Fibroblast of lung (primary cell): ENCODE results near the gene SORL1. TPM values are rescaled to one million over a fixed set of nuclear protein-coding genes. Genes with fewer than 3 reads are reported as not detected.

Experiments
- DNase-seq, 2 donors: peaks; one replicate each; pipeline versions ENCODE4 v3.0.0 to v3.0.0-alpha.2; 2010; ENCODE audit warnings: low read depth in 2 of 2
- H2AFZ ChIP-seq: 2 replicates; pipeline ENCODE4 v1.5.1; 2012; ENCODE audit warnings: low read length, control low read depth, inconsistent platforms
- H3K27ac ChIP-seq: 2 replicates; pipeline ENCODE4 v1.5.1; 2011; ENCODE audit warnings: low read length, control low read depth; ENCODE audit not compliant: insufficient read depth
- H3K27me3 ChIP-seq: 2 replicates; pipeline ENCODE4 v1.5.1; 2011; ENCODE audit warnings: mild to moderate bottlenecking, low read length; ENCODE audit not compliant: control insufficient read depth, insufficient read depth
- H3K36me3 ChIP-seq: 2 replicates; pipeline ENCODE4 v1.5.1; 2011; ENCODE audit warnings: low read length; ENCODE audit not compliant: control insufficient read depth, insufficient read depth
- H3K4me1 ChIP-seq: 2 replicates; pipeline ENCODE4 v1.5.1; 2011; ENCODE audit warnings: low read length; ENCODE audit not compliant: control insufficient read depth, insufficient read depth; ENCODE audit errors: extremely low read depth
- H3K4me2 ChIP-seq: 2 replicates; pipeline ENCODE4 v1.5.1; 2011; ENCODE audit warnings: low read length, control low read depth; ENCODE audit not compliant: insufficient read depth; ENCODE audit errors: extremely low read depth
- H3K4me3 ChIP-seq, 4 experiments: fragments of 200-600 bp in 1 of 4; sonication (generic) in 1 of 4; replicated peaks in 1 of 4; 2 replicates each; pipeline ENCODE4 v1.5.1; 2011 to 2016; ENCODE audit warnings: low read length in 4 of 4, low read depth in 3 of 4, mild to moderate bottlenecking in 3 of 4, control low read depth in 2 of 4, inconsistent platforms in 1 of 4, mixed read lengths in 1 of 4; ENCODE audit not compliant: insufficient read depth in 1 of 4; ENCODE audit errors: control extremely low read depth in 1 of 4
- H3K79me2 ChIP-seq: 2 replicates; pipeline ENCODE4 v1.5.1; 2012; ENCODE audit warnings: mild to moderate bottlenecking, low read length, inconsistent platforms; ENCODE audit not compliant: control insufficient read depth, insufficient read depth
- H3K9ac ChIP-seq: 2 replicates; pipeline ENCODE4 v1.5.1; 2011; ENCODE audit warnings: mild to moderate bottlenecking, low read length, control low read depth; ENCODE audit not compliant: insufficient read depth
- H3K9me3 ChIP-seq: 2 replicates; pipeline ENCODE4 v1.5.1; 2012; ENCODE audit warnings: low read depth, low read length; ENCODE audit not compliant: control insufficient read depth, insufficient read depth
- H4K20me1 ChIP-seq: 2 replicates; pipeline ENCODE4 v1.5.1; 2011; ENCODE audit warnings: low read length; ENCODE audit not compliant: control insufficient read depth, insufficient read depth; ENCODE audit errors: extremely low read depth
- CTCF ChIP-seq, 2 donors: IDR thresholded peaks in 1 of 2; conservative IDR thresholded peaks in 1 of 2; 1 replicate in 1 of 2; 2 replicates in 1 of 2; pipeline ENCODE4 v1.5.1; 2011 to 2012; ENCODE audit warnings: low read length in 2 of 2, control low read depth in 1 of 2, inconsistent platforms in 1 of 2, low read depth in 1 of 2, mild to moderate bottlenecking in 1 of 2
- EZH2 ChIP-seq: IDR thresholded peaks from 2 replicates; pipeline ENCODE4 v1.5.1; 2012; ENCODE audit warnings: low read length, control low read depth, mild to moderate bottlenecking; ENCODE audit errors: missing control alignments
- polyA plus RNA-seq, 2 donors: library from polyadenylated mRNA; depleted of rRNA in 1 of 2; stranded (reverse) in 1 of 2; unstranded in 1 of 2; fragments of >200 nt; gene quantifications; 2 replicates each; pipeline ENCODE4 v1.2.1, GENCODE V29; 2011 to 2012; ENCODE audit warnings: missing spikeins in 1 of 2
- total RNA-seq: library from RNA; depleted of rRNA; stranded (reverse); fragments of >200 nt; gene quantifications from 2 replicates; pipeline ENCODE4 v1.2.1, GENCODE V29; 2014

The SORL1 gene
- total and polyA plus RNA-seq, 2 donors (not counting 1 experiment from before 2014, with no cell fraction given) = 0.58 to 10.9 TPM

DNA sequence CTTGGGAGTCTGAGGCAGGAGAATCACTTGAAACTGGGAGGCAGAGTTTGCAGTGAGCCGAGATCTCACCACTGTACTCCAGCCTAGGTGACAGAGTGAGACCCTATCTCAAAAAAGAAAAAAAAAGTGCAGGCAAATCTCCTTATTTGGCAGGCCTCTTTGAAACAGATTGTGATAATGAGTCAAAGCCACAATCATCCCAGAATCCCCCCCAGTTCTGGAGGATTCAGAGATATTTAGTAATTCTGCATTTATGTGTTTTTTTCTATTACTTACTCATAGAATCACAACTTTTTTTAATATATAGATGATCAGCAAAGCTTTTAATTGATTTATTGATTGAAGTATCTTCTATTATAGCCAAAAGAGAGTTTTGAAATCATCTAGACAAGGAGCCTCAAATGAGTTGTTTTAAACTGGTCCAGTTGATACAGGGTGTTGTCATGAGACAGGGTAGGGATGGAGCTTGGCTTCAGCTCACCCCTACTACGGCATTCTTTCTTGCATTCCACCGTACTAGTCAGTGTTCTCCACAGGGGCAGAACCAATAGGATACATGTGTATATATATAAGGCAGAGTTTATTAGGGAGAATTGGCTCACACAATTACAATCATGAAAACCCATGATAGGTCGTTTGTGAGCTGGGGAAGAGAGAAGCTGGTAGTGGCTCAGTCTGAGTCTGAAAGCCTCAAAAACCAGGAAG is 39.3 kb upstream of the SORL1 start:
- H3K27me3 ChIP-seq = no peaks in the 10 kb centered on the region
- no peak overlapping the region for H3K4me3 ChIP-seq
- H3K79me2 ChIP-seq = no peaks in the 10 kb centered on the region
- H3K9ac ChIP-seq = no peak overlapping the region
- no peaks in the 10 kb centered on the region for H3K36me3 ChIP-seq
- H4K20me1 ChIP-seq = no peaks in the 10 kb centered on the region
- no peak overlapping the region for H3K4me2 ChIP-seq
- H3K27ac ChIP-seq = no peak overlapping the region
- H3K4me1 ChIP-seq = no peaks in the 10 kb centered on the region
- TF ChIP-seq CTCF (conservative IDR thresholded peaks at IDR 0.05 in 1 of 2, IDR thresholded peaks at IDR 0.05 in 1 of 2; ENCODE audit: low read depth in 1 of 2, low read length in 2 of 2) = no peak
- H3K9me3 ChIP-seq = no peaks in the 10 kb centered on the region
- peak in 1 of 2 donors; percentile 25 for DNase-seq
- H2AFZ ChIP-seq = no peak overlapping the region

DNA sequence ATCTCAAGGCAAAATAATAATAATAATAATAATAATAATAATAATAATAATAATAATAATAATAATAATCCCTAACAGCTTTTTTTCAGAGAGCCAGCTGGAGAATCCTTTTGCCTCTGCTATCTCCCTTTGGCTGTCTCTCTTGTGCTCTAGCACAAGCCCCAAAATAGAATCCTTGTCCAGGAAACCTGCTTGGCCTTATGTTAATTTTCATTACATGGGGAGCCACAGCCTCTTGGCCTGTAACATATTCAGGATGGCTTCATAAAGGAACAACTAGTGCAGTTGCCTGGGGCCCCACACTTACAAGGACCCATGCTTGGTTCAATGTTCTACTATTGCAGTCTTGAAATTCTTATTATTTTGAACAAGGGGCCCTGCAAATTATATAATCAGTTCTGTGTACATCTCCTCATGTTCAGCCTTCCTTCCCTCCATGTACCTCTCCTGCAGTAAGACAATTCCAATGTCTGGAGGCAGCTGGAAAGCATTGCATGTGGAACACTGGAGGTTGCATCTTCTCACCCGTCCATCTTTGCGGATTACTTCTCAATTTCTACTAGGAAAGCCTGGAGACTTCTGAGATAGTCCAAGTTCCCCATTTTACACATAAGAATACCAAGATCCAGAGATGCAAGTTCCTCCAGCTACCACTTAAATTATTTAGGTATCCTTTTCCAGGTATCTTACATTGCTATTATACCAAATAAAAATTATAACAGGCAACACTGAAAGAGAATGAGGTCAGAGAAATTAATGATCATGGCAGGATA is 37.8 kb upstream of the SORL1 start:
- Histone ChIP-seq H3K4me1 (no peaks in the 10 kb centered on the region), H3K36me3 (no peaks in the 10 kb centered on the region), H4K20me1 (no peaks in the 10 kb centered on the region), H3K4me3 (no peak overlapping the region), H3K27me3 (no peaks in the 10 kb centered on the region), H3K79me2 (no peaks in the 10 kb centered on the region), H2AFZ (no peak overlapping the region), H3K9me3 (no peaks in the 10 kb centered on the region), H3K4me2 (no peak overlapping the region), H3K9ac (no peak overlapping the region), H3K27ac (no peak overlapping the region)
- DNase-seq = no peak
- TF ChIP-seq CTCF (conservative IDR thresholded peaks at IDR 0.05 in 1 of 2, IDR thresholded peaks at IDR 0.05 in 1 of 2; ENCODE audit: low read depth in 1 of 2, low read length in 2 of 2) (no peak), EZH2 (no peak)

DNA sequence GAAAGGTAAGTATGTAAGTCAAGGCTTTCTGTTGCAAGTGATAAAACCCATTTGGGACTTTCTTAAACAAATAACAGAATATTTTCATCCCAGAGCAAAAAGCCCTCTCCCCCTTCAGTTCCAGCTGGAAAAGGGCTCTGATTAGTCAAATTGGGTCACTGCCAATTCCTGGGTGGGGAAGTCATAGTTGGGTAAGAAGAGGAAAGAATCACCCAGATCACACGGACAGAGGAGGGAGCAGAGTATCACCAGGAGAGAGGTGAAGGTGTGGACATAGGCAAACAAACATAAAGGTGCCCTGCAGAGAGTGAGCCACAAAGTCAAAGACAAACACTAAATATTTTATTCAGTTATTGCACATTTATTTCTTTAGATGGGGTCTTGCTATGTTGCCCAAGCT is 36.3 kb upstream of the SORL1 start:
- no peaks in the 10 kb centered on the region for H4K20me1 ChIP-seq
- peaks cover 4% of the 10 kb centered on the region for H3K27me3 ChIP-seq
- no peaks in the 10 kb centered on the region for H3K9me3 ChIP-seq
- no peak overlapping the region for H3K27ac ChIP-seq
- H3K36me3 ChIP-seq = no peaks in the 10 kb centered on the region
- H3K4me1 ChIP-seq = no peaks in the 10 kb centered on the region
- H3K9ac ChIP-seq = no peak overlapping the region
- no peak overlapping the region for H2AFZ ChIP-seq
- TF ChIP-seq EZH2 = no peak
- TF ChIP-seq CTCF (conservative IDR thresholded peaks at IDR 0.05 in 1 of 2, IDR thresholded peaks at IDR 0.05 in 1 of 2; ENCODE audit: low read depth in 1 of 2, low read length in 2 of 2) = no peak
- H3K79me2 ChIP-seq = no peaks in the 10 kb centered on the region
- no peak overlapping the region for H3K4me3 ChIP-seq
- DNase-seq = peak; percentile 11 to 46
- H3K4me2 ChIP-seq = no peak overlapping the region
